K562 (cell line): ENCODE data around the gene ANKLE1. TPM values are rescaled to one million over a fixed set of nuclear protein-coding genes. Genes with fewer than 3 reads are reported as not detected.

Experiments used
- ATAC-seq: fragments of 200-7000 bp; cut with Tn5 transposase; 3 replicates; pipeline ENCODE4 v1.9.1; 2020; ENCODE audit warnings: moderate library complexity
- BruUV-seq: library from RNA; stranded (reverse); fragments of 400-500 nt; replicated peaks from 2 replicates; lab custom pipeline; 2021; lab: Mats Ljungman, UMichigan
- CTCF ChIA-PET: fragments of 300-600 bp; formaldehyde crosslinking; extraction: SDS; loops from one replicate; lab custom pipeline; 2021; ENCODE audit warnings: low intra/inter-chr PET ratio; lab: Yijun Ruan, JAX
- POLR2A ChIA-PET: fragments of 300-600, 350-650 bp; sonication (Branson Sonifier 250); formaldehyde crosslinking; extraction: SDS; loops from one replicate; lab custom pipeline; 2021; ENCODE audit warnings: antibody characterized with exemption, inconsistent platforms; lab: Yijun Ruan, JAX
- DNase-seq, 4 experiments: peaks; one replicate each; pipeline versions ENCODE4 v3.0.0 to v3.0.0-alpha.2; 2011 to 2018; ENCODE audit warnings: low spot score in 3 of 4, mixed read lengths in 3 of 4; ENCODE audit errors: extremely low read depth in 1 of 4
- FAIRE-seq: peaks from 2 replicates; lab custom pipeline; 2011; peaks lifted over from hg19 to GRCh38; lab: Jason Lieb, UNC
- H2AFZ ChIP-seq: 2 replicates; pipeline ENCODE4 v1.6.0; 2011; ENCODE audit warnings: low read depth, low read length, control low read depth, inconsistent platforms
- H3K27ac ChIP-seq: fragments of 200-600 bp; 3 replicates; pipeline ENCODE4 v1.8.0; 2011; ENCODE audit warnings: low read depth, mild to moderate bottlenecking, control low read depth, inconsistent platforms, low read length, moderate library complexity, mixed read lengths; ENCODE audit errors: extremely low read depth
- H3K27me3 ChIP-seq, 2 experiments: fragments of 300-600 bp in 1 of 2; 2 replicates in 1 of 2; 3 replicates in 1 of 2; pipeline versions ENCODE4 v1.6.0 to v1.8.0; 2011; ENCODE audit warnings: inconsistent platforms in 2 of 2, low read length in 2 of 2, mild to moderate bottlenecking in 1 of 2, mixed read lengths in 1 of 2, moderate library complexity in 1 of 2; ENCODE audit not compliant: control insufficient read depth in 2 of 2, insufficient read depth in 2 of 2
- H3K36me3 ChIP-seq: fragments of 300-600 bp; 3 replicates; pipeline ENCODE4 v1.8.0; 2011; ENCODE audit warnings: mild to moderate bottlenecking, low read length, inconsistent platforms; ENCODE audit not compliant: control insufficient read depth, insufficient read depth
- H3K4me1 ChIP-seq, 2 experiments: fragments of 200-600 bp in 1 of 2; replicated peaks in 1 of 2; 2 replicates in 1 of 2; 3 replicates in 1 of 2; pipeline versions ENCODE4 v1.5.1 to v1.8.0; 2011; ENCODE audit warnings: inconsistent platforms in 2 of 2, low read length in 2 of 2, mild to moderate bottlenecking in 1 of 2, mixed read lengths in 1 of 2, moderate library complexity in 1 of 2; ENCODE audit not compliant: control insufficient read depth in 2 of 2, insufficient read depth in 2 of 2
- H3K4me2 ChIP-seq: 2 replicates; pipeline ENCODE4 v1.6.1; 2011; ENCODE audit warnings: low read length, control low read depth, inconsistent platforms, mixed read lengths; ENCODE audit not compliant: insufficient read depth
- H3K4me3 ChIP-seq: fragments of 200-600 bp; sonication (generic), shearing (Covaris generic); 2 replicates; pipeline ENCODE4 v1.5.1; 2016; ENCODE audit warnings: control low read depth, inconsistent platforms
- H3K79me2 ChIP-seq: fragments of 200-600 bp; 3 replicates; pipeline ENCODE4 v1.8.0; 2011; ENCODE audit warnings: low read length, inconsistent platforms; ENCODE audit not compliant: control insufficient read depth, insufficient read depth
- H3K9ac ChIP-seq, 2 experiments: 2 replicates each; pipeline versions ENCODE4 v1.6.0 to v1.6.1; 2011; ENCODE audit warnings: low read depth in 2 of 2, low read length in 2 of 2, control low read depth in 1 of 2, inconsistent platforms in 1 of 2, mild to moderate bottlenecking in 1 of 2, mixed read lengths in 1 of 2; ENCODE audit not compliant: insufficient read depth in 1 of 2
- H3K9me1 ChIP-seq: one replicate; pipeline ENCODE4 v1.6.0; 2011; ENCODE audit warnings: inconsistent platforms, mild to moderate bottlenecking, low read length, moderate library complexity; ENCODE audit not compliant: control insufficient read depth, insufficient read depth
- H3K9me3 ChIP-seq: replicated peaks from 2 replicates; pipeline ENCODE4 v1.5.1; 2011; ENCODE audit warnings: low read depth, low read length, inconsistent platforms; ENCODE audit not compliant: control insufficient read depth, insufficient read depth
- H4K20me1 ChIP-seq: replicated peaks from 2 replicates; pipeline ENCODE4 v1.6.1; 2011; ENCODE audit warnings: low read length, inconsistent platforms, mixed read lengths; ENCODE audit not compliant: control insufficient read depth, insufficient read depth
- DACH1 ChIP-seq: fragments of 450-650 bp; IDR thresholded peaks from 2 replicates; pipeline ENCODE4 v1.6.1; 2018; ENCODE audit not compliant: partially characterized antibody
- EHMT2 ChIP-seq: fragments of 450-650 bp; IDR thresholded peaks from 2 replicates; pipeline ENCODE4 v1.6.1; 2018; ENCODE audit warnings: antibody characterized with exemption
- ETV5 ChIP-seq: sonication (generic); formaldehyde crosslinking; IDR thresholded peaks from 2 replicates; pipeline ENCODE4 v1.4.0; 2020; ENCODE audit warnings: low read depth, mild to moderate bottlenecking, missing genetic modification reagents
- KLF16 ChIP-seq: IDR thresholded peaks from 2 replicates; pipeline ENCODE4 v1.6.1; 2016; ENCODE audit warnings: antibody characterized with exemption
- MNT ChIP-seq, 2 experiments: fragments of 450-650 bp; conservative IDR thresholded peaks; 2 replicates each; pipeline ENCODE4 v1.6.1; 2017; ENCODE audit warnings: mild to moderate bottlenecking in 2 of 2, moderate library complexity in 2 of 2
- TRIM24 ChIP-seq, 2 experiments: fragments of 450-650 bp; IDR thresholded peaks; 2 replicates each; pipeline ENCODE4 v1.6.1; 2016
- TRIM28 ChIP-seq: fragments of 450-650 bp; IDR thresholded peaks from 2 replicates; pipeline ENCODE4 v1.6.1; 2017
- XRCC3 ChIP-seq: fragments of 450-650 bp; IDR thresholded peaks from 2 replicates; pipeline ENCODE4 v1.6.1; 2017; ENCODE audit warnings: mild to moderate bottlenecking, moderate library complexity
- ZNF316 ChIP-seq: fragments of 450-650 bp; IDR thresholded peaks from 2 replicates; pipeline ENCODE4 v1.6.1; 2016
- ZNF444 ChIP-seq: fragments of 250-450 bp; sonication (Bioruptor Pico); IDR thresholded peaks from 2 replicates; pipeline ENCODE4 v1.4.0; 2020; ENCODE audit warnings: mild to moderate bottlenecking, moderate library complexity
- ZNF511 ChIP-seq: sonication (generic); formaldehyde crosslinking; IDR thresholded peaks from 2 replicates; pipeline ENCODE4 v1.8.0; 2022; ENCODE audit warnings: mild to moderate bottlenecking, missing genetic modification reagents
- ZNF75A ChIP-seq: fragments of 450-650 bp; formaldehyde crosslinking; IDR thresholded peaks from 2 replicates; pipeline ENCODE4 v1.4.0; 2020; ENCODE audit warnings: mild to moderate bottlenecking
- WGBS: fragments of 100-300 bp; shearing (Covaris generic); methylation state at CpG from one replicate; pipeline ENCODE4 v1.1.6; 2016; ENCODE audit warnings: low coverage, mixed read lengths; ENCODE audit not compliant: insufficient coverage; ENCODE audit errors: missing lambda C conversion rate; 5-methylcytosine and 5-hydroxymethylcytosine counted together
- in situ Hi-C: fragments of 300-500 bp; cut with MboI; formaldehyde crosslinking; loops from 4 replicates; pipeline ENCODE4 v1.15.0; 2018; ENCODE audit warnings: inconsistent platforms, mixed read lengths
- intact Hi-C: fragments of 100-400 bp; cut with micrococcal nuclease; formaldehyde crosslinking; loops from 2 replicates; pipeline ENCODE4 v1.14.2; 2022
- polyA plus RNA-seq, 8 experiments: library from polyadenylated mRNA; depleted of rRNA in 4 of 8; stranded (reverse) in 5 of 8; unstranded in 3 of 8; fragments of >200 nt; fragmentation: Nextera tagmentation in 2 of 8; fragmentation: Illumina TruSeq in 1 of 8; extraction: Ambion mirVana in 2 of 8; extraction: Trizol in 1 of 8; gene quantifications; 2 replicates each; pipeline versions ENCODE4 v1.2.1 to v1.2.3, GENCODE V29; 2011 to 2014; ENCODE audit warnings: inconsistent platforms in 1 of 8, missing spikeins in 1 of 8
- total RNA-seq, 7 experiments: library from RNA; depleted of rRNA in 6 of 7; stranded (reverse); fragments of >200 nt in 6 of 7; fragmentation: Illumina TruSeq in 2 of 7; extraction: Trizol in 2 of 7; gene quantifications; 2 replicates each; pipeline versions ENCODE4 v1.2.1 to v1.2.3, GENCODE V29; 2011 to 2021; ENCODE audit warnings: low replicate concordance in 1 of 7
- TF ChIP-seq, protein P1 (sequence below), 2 experiments: fragments of 450-650 bp in 1 of 2; sonication (generic) in 1 of 2; formaldehyde crosslinking in 1 of 2; IDR thresholded peaks; 2 replicates each; pipeline versions ENCODE4 v1.7.1 to v1.9.0; 2016 to 2022; ENCODE audit warnings: inconsistent platforms in 1 of 2, mild to moderate bottlenecking in 1 of 2, missing genetic modification reagents in 1 of 2

ANKLE1 gene
- total and polyA plus RNA-seq, 9 of the 15 experiments (the other 6 are each of a cell fraction or from before 2014, with no cell fraction given) = 0.63 to 9.2 (median 2.9) TPM

DNA sequence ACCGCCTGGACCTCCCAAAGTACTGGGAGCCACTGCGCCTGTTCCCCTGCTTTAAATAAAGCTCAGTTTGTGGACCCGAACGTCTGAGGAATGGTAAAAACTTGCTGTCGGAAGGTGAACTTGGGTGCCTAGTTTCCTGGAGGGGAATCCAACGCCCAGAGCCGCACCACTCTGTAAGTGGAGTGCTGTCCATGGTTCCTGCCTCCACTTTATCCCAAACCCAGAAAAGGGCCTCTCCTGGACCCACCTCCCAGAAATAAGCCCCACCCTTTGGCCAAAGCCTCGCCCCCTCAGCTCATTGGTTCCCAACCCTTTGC is 50.6 kb downstream of the ANKLE1 start:
- H3K4me3 ChIP-seq = no peak overlapping the region
- no peak overlapping the region for H3K9ac ChIP-seq
- 79% methylated on average over 8 of the region's 8 CpGs for whole genome bisulfite sequencing
- no peak overlapping the region for H3K4me2 ChIP-seq
- peaks cover 4% of the 10 kb centered on the region for H3K9me1 ChIP-seq
- intact Hi-C loops (no loop called here), in situ Hi-C loops (no loop called here)
- H3K27me3 ChIP-seq = no peaks in the 10 kb centered on the region
- no peaks in the 10 kb centered on the region; the same call in 1 of the 2 replicates for H3K9me3 ChIP-seq
- no peak for ATAC-seq
- no peaks in the 10 kb centered on the region; the same call in 1 of the 2 replicates for H4K20me1 ChIP-seq
- peaks cover 25 to 71% of the 10 kb centered on the region in 2 experiments; a peak in 4 of 5 replicates for H3K4me1 ChIP-seq
- FAIRE-seq = no peak
- POLR2A ChIA-PET = interaction anchor here (0.5 to 7.9 kb wide), 11 partner anchors 9 to 1055 kb away, joined by 3 to 78 read pairs (median 3); partner anchors contain the start of gene DDA1
- peaks cover 7% of the 10 kb centered on the region; the same call in 1 of the 3 replicates for H3K36me3 ChIP-seq
- CTCF ChIA-PET = no interaction called here
- H3K27ac ChIP-seq = no peak overlapping the region
- no TSS peak for BruUV-seq
- H3K79me2 ChIP-seq = peaks cover 8% of the 10 kb centered on the region; the same call in 1 of the 3 replicates
- no peak overlapping the region for H2AFZ ChIP-seq
- DNase-seq = no peak
- TF ChIP-seq KLF16 = no peak
- TF ChIP-seq ZNF444 = no peak
- no peak for TF ChIP-seq ZNF75A (CRISPR knock-in tag)
- peak; percentile 42; the same call in 1 of the 2 replicates for TF ChIP-seq EHMT2
- no peak for TF ChIP-seq MNT (conservative IDR thresholded peaks at IDR 0.05)
- TF ChIP-seq XRCC3 = no peak
- TF ChIP-seq ZNF511 (CRISPR knock-in tag) = peak; percentile 65; the same call in 1 of the 2 replicates
- TF ChIP-seq ZNF316 = no peak
- no peak for TF ChIP-seq TRIM28
- TF ChIP-seq, protein P1, sequence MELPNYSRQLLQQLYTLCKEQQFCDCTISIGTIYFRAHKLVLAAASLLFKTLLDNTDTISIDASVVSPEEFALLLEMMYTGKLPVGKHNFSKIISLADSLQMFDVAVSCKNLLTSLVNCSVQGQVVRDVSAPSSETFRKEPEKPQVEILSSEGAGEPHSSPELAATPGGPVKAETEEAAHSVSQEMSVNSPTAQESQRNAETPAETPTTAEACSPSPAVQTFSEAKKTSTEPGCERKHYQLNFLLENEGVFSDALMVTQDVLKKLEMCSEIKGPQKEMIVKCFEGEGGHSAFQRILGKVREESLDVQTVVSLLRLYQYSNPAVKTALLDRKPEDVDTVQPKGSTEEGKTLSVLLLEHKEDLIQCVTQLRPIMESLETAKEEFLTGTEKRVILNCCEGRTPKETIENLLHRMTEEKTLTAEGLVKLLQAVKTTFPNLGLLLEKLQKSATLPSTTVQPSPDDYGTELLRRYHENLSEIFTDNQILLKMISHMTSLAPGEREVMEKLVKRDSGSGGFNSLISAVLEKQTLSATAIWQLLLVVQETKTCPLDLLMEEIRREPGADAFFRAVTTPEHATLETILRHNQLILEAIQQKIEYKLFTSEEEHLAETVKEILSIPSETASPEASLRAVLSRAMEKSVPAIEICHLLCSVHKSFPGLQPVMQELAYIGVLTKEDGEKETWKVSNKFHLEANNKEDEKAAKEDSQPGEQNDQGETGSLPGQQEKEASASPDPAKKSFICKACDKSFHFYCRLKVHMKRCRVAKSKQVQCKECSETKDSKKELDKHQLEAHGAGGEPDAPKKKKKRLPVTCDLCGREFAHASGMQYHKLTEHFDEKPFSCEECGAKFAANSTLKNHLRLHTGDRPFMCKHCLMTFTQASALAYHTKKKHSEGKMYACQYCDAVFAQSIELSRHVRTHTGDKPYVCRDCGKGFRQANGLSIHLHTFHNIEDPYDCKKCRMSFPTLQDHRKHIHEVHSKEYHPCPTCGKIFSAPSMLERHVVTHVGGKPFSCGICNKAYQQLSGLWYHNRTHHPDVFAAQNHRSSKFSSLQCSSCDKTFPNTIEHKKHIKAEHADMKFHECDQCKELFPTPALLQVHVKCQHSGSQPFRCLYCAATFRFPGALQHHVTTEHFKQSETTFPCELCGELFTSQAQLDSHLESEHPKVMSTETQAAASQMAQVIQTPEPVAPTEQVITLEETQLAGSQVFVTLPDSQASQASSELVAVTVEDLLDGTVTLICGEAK (IDR thresholded peaks at IDR 0.05) = 0 out of 2 replicates have a peak, but pooled peaks have one; percentile 14
- TF ChIP-seq, protein P1 (CRISPR knock-in tag; IDR thresholded peaks at IDR 0.05) = no peak
- TF ChIP-seq TRIM24 (IDR thresholded peaks at IDR 0.05) = no peak
- no peak for TF ChIP-seq ETV5 (CRISPR knock-in tag)
- TF ChIP-seq DACH1 = no peak
